SK-N-SH (cell line): ENCODE results near the gene VARS1.

Source experiments
- FOSL2 ChIP-seq: IDR thresholded peaks from 2 replicates; pipeline ENCODE4 v1.4.0; 2012; ENCODE audit warnings: low read depth, mild to moderate bottlenecking, moderate library complexity, borderline replicate concordance
- FOXM1 ChIP-seq: IDR thresholded peaks from 2 replicates; pipeline ENCODE4 v1.4.0; 2012; ENCODE audit warnings: low read depth, mild to moderate bottlenecking
- RCOR1 ChIP-seq: fragments of 150-350 bp; IDR thresholded peaks from 2 replicates; pipeline ENCODE4 v1.6.1; 2017; ENCODE audit warnings: antibody characterized with exemption, low read length
- SIN3A ChIP-seq: IDR thresholded peaks from 2 replicates; pipeline ENCODE4 v1.6.1; 2012; ENCODE audit warnings: low read depth, mild to moderate bottlenecking, low read length, moderate library complexity, borderline replicate concordance
- TF ChIP-seq, protein P1 (sequence below): IDR thresholded peaks from 2 replicates; pipeline ENCODE4 v1.4.0; 2012; ENCODE audit warnings: low read depth
- TF ChIP-seq, protein P2 (sequence below): fragments of 150-350 bp; IDR thresholded peaks from 2 replicates; pipeline ENCODE4 v1.6.1; 2017; ENCODE audit warnings: antibody characterized with exemption, low read length, low read depth, borderline replicate concordance
- TF ChIP-seq, protein P3 (sequence below): fragments of 200-600 bp; sonication (generic); IDR thresholded peaks from 2 replicates; pipeline ENCODE4 v1.6.1; 2017; ENCODE audit warnings: antibody characterized with exemption, mild to moderate bottlenecking, moderate library complexity

DNA sequence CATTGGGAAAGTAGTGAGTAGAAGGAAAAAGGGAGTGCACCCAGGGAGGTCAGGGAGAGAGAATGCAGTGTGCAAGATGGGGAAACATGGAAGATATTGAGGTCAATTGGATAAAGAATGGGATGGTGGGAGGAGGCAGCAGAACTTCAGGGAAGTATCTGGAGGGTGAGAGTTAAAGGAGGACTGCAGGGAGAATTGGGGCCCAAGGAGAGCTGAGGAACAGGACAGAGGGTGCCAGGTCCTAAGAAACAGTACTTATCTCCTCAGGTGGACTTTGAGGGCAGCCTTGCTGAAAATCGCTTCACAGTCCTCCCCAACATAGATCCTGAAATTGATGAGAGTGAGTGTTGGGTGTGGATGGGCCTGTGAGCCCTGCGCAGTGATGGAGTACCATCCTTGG lies 37.3 kb downstream of the VARS1 start:
- TF ChIP-seq, protein P1, sequence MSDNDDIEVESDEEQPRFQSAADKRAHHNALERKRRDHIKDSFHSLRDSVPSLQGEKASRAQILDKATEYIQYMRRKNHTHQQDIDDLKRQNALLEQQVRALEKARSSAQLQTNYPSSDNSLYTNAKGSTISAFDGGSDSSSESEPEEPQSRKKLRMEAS, result no peak
- no peak for TF ChIP-seq FOXM1
- TF ChIP-seq, protein P2, sequence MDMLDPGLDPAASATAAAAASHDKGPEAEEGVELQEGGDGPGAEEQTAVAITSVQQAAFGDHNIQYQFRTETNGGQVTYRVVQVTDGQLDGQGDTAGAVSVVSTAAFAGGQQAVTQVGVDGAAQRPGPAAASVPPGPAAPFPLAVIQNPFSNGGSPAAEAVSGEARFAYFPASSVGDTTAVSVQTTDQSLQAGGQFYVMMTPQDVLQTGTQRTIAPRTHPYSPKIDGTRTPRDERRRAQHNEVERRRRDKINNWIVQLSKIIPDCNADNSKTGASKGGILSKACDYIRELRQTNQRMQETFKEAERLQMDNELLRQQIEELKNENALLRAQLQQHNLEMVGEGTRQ, result no peak
- TF ChIP-seq SIN3A, result no peak
- TF ChIP-seq, protein P3, sequence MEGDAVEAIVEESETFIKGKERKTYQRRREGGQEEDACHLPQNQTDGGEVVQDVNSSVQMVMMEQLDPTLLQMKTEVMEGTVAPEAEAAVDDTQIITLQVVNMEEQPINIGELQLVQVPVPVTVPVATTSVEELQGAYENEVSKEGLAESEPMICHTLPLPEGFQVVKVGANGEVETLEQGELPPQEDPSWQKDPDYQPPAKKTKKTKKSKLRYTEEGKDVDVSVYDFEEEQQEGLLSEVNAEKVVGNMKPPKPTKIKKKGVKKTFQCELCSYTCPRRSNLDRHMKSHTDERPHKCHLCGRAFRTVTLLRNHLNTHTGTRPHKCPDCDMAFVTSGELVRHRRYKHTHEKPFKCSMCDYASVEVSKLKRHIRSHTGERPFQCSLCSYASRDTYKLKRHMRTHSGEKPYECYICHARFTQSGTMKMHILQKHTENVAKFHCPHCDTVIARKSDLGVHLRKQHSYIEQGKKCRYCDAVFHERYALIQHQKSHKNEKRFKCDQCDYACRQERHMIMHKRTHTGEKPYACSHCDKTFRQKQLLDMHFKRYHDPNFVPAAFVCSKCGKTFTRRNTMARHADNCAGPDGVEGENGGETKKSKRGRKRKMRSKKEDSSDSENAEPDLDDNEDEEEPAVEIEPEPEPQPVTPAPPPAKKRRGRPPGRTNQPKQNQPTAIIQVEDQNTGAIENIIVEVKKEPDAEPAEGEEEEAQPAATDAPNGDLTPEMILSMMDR, result no peak
- no peak for TF ChIP-seq RCOR1
- no peak for TF ChIP-seq FOSL2
